Muscle of arm (tissue), 12 donors: ENCODE results near the gene NADK2. TPM values are rescaled to one million over a fixed set of nuclear protein-coding genes. Genes with fewer than 3 reads are reported as not detected.
A peak's percentile ranks its signal among the peaks of the same experiment; 100 is the strongest.

Experiments
- DNase-seq: peaks from one replicate; pipeline ENCODE4 v3.0.0-alpha.2; 2013
- polyA plus RNA-seq, 12 donors: library from polyadenylated mRNA; unstranded; fragments of 120-200 nt; gene quantifications; one replicate each; pipeline ENCODE4 v1.2.1, GENCODE V29; 2013; ENCODE audit not compliant: insufficient read length in 12 of 12

Gene NADK2
- polyA plus RNA-seq, 12 donors: 29.5 to 117 (median 45.5) TPM

- DNase-seq: no peak
Measured at GRCh38 chr5:36164461-36164860, 77.3 kb downstream of the NADK2 start.

- DNase-seq: no peak
Measured at GRCh38 chr5:36162810-36163486, 78.8 kb downstream of the NADK2 start.

- DNase-seq: no peak
Measured at GRCh38 chr5:36161361-36161760, 80.4 kb downstream of the NADK2 start.

GRCh38 chr5:36160617-36161016, 81.1 kb downstream of the NADK2 start:
- no peak for DNase-seq

- DNase-seq: peak; percentile 15
Measured at GRCh38 chr5:36158144-36158543, 83.6 kb downstream of the NADK2 start.

- DNase-seq: no peak
Measured at GRCh38 chr5:36156619-36157018, 85.1 kb downstream of the NADK2 start.

- DNase-seq: peak; percentile 36
Measured at GRCh38 chr5:36156121-36156601, 85.6 kb downstream of the NADK2 start.

- DNase-seq: no peak
Measured at GRCh38 chr5:36155291-36155690, 86.4 kb downstream of the NADK2 start.

GRCh38 chr5:36153726-36154125, 88.0 kb downstream of the NADK2 start:
- DNase-seq: no peak

GRCh38 chr5:36153298-36153677, 88.4 kb downstream of the NADK2 start:
- DNase-seq: no peak

GRCh38 chr5:36152324-36153297, 89.1 kb downstream of the NADK2 start:
- no peak for DNase-seq

GRCh38 chr5:36151434-36152323, 90.0 kb downstream of the NADK2 start, which contains the start of the genes LMBRD2 and SKP2:
Gene LMBRD2 (minus strand): TSS chr5:36151887. CDS start chr5:36143349, 8,538 bp downstream.
Gene SKP2 (plus strand): TSS chr5:36152111. CDS start chr5:36152263, 152 bp downstream.
- DNase-seq: peak; percentile 99

- DNase-seq: peak; percentile 27
Measured at GRCh38 chr5:36150676-36151433, 90.9 kb downstream of the NADK2 start.

GRCh38 chr5:36147681-36148080, 94.0 kb downstream of the NADK2 start:
- no peak for DNase-seq

GRCh38 chr5:36146390-36146789, 95.3 kb downstream of the NADK2 start:
- no peak for DNase-seq

- no peak for DNase-seq
Measured at GRCh38 chr5:36145311-36145710, 96.4 kb downstream of the NADK2 start.
